ENCODE measurements around the gene KYNU. TPM values are rescaled to one million over a fixed set of nuclear protein-coding genes. Genes with fewer than 3 reads are reported as not detected.

The KYNU gene
- total RNA-seq, 4 donors from 2014 or later: 0.27 to 5.7 (median 3.6) TPM

DNA sequence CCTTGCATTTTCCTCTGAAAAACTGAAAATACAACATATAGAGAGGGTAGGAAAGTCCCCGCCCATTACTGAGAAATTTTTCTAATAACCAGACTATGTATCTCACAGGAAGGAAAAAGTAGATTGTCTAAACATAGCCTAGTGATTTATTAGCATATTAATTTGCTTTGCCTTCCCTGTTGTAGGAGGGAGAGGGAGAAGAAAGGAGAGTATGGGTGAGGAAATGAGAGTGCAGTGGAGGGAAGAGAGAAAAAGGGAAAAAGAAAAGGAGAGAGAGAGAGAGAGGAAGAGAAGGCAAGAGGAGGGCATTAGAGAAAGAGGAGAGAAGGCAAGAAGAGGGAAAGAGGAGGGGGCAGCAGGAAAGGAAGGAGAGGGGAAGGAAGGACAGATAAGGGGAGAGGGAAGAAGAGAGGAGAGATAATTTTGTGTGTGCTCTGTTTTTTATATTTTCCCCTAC lies 3.6 kb upstream of the KYNU start:
- H3K27ac ChIP-seq: peak overlapping the region in 1 of 4 donors; percentile 48

DNA sequence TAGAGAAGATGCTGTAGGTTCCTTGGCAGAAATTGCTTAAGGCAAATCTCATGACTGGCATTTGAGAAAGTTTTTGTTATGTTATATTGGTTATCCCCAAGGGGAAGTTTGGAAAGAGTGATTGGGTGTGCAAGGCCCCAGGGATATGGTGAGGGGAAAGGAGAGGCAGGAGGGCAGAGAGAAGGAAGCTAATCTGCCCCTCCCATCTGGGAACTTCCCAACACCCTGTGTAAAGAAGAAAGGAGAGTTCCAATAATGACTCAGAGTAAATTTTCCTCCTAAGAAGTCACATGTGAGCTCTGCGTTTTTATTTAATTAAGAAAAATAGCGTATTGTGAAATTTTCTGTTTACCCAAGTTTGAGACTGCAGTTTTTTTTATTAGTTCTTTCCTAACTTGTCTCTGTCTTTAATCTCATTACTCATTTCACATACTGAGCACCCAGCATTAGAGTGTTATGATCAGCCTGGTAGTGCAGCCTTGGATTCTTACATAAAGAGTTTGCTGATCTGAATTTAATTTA lies 3.1 kb upstream of the KYNU start:
- Histone ChIP-seq H3K36me3 (no peaks in the 10 kb centered on the region), H3K9me3 (no peaks in the 10 kb centered on the region), H3K27me3 (no peaks in the 10 kb centered on the region), H3K4me3 (no peak overlapping the region), H3K27ac (peak overlapping the region in 1 of 4 donors; percentile 48), H3K4me1 (no peaks in the 10 kb centered on the region)
- 19 to 48% methylated on average over 2 of the region's 2 CpGs for WGBS, 2 donors (ENCODE audit: low coverage in 1 of 2)
- ATAC-seq: peak; percentile 89
- TF ChIP-seq POLR2AphosphoS5 (IDR thresholded peaks at IDR 0.05) (no peak), POLR2A (IDR thresholded peaks at IDR 0.05) (no peak), EP300 (IDR thresholded peaks at IDR 0.05) (no peak)
- TF ChIP-seq, protein P1, sequence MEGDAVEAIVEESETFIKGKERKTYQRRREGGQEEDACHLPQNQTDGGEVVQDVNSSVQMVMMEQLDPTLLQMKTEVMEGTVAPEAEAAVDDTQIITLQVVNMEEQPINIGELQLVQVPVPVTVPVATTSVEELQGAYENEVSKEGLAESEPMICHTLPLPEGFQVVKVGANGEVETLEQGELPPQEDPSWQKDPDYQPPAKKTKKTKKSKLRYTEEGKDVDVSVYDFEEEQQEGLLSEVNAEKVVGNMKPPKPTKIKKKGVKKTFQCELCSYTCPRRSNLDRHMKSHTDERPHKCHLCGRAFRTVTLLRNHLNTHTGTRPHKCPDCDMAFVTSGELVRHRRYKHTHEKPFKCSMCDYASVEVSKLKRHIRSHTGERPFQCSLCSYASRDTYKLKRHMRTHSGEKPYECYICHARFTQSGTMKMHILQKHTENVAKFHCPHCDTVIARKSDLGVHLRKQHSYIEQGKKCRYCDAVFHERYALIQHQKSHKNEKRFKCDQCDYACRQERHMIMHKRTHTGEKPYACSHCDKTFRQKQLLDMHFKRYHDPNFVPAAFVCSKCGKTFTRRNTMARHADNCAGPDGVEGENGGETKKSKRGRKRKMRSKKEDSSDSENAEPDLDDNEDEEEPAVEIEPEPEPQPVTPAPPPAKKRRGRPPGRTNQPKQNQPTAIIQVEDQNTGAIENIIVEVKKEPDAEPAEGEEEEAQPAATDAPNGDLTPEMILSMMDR (IDR thresholded peaks at IDR 0.05): no peak

More for the DNA sequence above, 3.6 kb upstream of the KYNU start:
- H3K9me3 ChIP-seq: no peaks in the 10 kb centered on the region
- no peaks in the 10 kb centered on the region for H3K36me3 ChIP-seq
- H3K27me3 ChIP-seq: no peaks in the 10 kb centered on the region
- no peak for ATAC-seq
- no peak overlapping the region for H3K4me3 ChIP-seq
- no peaks in the 10 kb centered on the region for H3K4me1 ChIP-seq
- TF ChIP-seq POLR2AphosphoS5 (IDR thresholded peaks at IDR 0.05) (no peak), EP300 (IDR thresholded peaks at IDR 0.05) (no peak), POLR2A (IDR thresholded peaks at IDR 0.05) (no peak)
- TF ChIP-seq, protein P1 (IDR thresholded peaks at IDR 0.05): no peak
- 67 to 91% methylated on average over 1 of the region's 1 CpG for whole genome bisulfite sequencing, 2 donors (ENCODE audit: low coverage in 1 of 2)

DNA sequence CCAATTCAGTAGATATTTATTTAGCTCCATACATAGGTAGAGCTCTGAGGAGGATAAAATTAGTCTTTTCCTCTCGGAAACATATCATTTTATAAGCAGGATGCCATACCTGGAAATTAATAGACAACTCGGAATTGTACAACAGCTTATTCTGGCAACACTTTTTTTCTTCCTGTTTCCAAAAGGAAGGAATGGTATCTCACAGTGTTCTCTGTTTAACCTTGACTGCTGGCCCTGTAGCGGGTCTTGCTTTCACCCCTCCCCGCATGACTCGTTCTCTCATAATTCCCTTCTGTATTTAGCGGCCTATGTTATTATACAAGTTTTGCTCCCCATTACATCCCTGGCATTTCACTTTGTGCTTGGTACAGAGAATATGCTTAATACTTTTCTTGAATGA lies 2.5 kb upstream of the KYNU start:
- no peaks in the 10 kb centered on the region for H3K36me3 ChIP-seq
- ATAC-seq: no peak
- 86 to 95% methylated on average over 4 to 6 of the region's 6 CpGs for WGBS, 2 donors (ENCODE audit: low coverage in 1 of 2)
- no peaks in the 10 kb centered on the region for H3K4me1 ChIP-seq
- no peak for TF ChIP-seq POLR2AphosphoS5 (IDR thresholded peaks at IDR 0.05)
- no peak overlapping the region for H3K27ac ChIP-seq
- H3K27me3 ChIP-seq: no peaks in the 10 kb centered on the region
- H3K9me3 ChIP-seq: no peaks in the 10 kb centered on the region
- no peak overlapping the region for H3K4me3 ChIP-seq

DNA sequence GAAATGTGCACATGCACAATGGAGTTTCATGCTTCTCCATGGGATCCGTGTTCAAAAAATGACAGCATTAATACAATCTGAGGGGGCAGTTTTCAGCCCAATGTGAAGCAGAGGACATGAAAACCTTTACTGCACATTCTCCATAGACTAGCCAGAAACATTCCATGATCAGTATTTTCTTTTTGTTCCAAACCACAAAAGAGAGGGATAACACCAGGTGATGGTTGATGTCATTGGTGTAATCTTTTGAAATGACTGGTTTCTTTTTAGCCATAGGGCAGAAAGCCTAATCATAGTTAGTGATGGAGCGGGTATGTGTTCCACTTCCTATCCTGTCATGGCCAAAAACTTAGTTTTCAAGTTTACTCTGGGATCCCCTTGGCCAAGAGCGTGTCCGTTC lies 1.8 kb upstream of the KYNU start:
- no peak for ATAC-seq
- WGBS, 2 donors (ENCODE audit: low coverage in 1 of 2): 86 to 87% methylated on average over 4 of the region's 4 CpGs
- Histone ChIP-seq H3K27me3 (no peaks in the 10 kb centered on the region), H3K4me3 (no peak overlapping the region), H3K36me3 (no peaks in the 10 kb centered on the region), H3K27ac (no peak overlapping the region), H3K4me1 (no peaks in the 10 kb centered on the region), H3K9me3 (no peaks in the 10 kb centered on the region)
- TF ChIP-seq POLR2A (IDR thresholded peaks at IDR 0.05) (no peak), EP300 (IDR thresholded peaks at IDR 0.05) (no peak), POLR2AphosphoS5 (IDR thresholded peaks at IDR 0.05) (no peak)
- TF ChIP-seq, protein P1 (IDR thresholded peaks at IDR 0.05): no peak

DNA sequence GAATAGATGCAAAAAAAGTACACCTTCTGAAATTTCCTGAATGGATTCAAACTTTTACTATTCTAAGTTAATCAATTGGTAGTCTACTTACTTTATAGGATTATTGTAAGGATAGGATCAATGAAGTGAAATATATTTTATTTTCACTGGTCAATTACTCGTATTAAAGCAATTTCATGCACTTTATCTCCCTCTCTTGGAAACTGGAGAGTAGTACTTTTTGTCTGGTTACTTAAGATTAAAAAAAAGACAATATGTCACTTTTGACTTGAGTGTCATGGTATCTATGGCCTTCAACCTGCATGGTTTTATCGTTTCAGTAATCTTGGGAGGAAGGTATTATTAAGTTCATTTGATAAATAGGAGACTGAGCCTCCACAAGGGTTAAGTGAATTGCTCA lies 1.0 kb upstream of the KYNU start:
- Histone ChIP-seq H3K27ac (no peak overlapping the region), H3K27me3 (no peaks in the 10 kb centered on the region), H3K4me3 (no peak overlapping the region), H3K4me1 (no peaks in the 10 kb centered on the region), H3K36me3 (no peaks in the 10 kb centered on the region), H3K9me3 (no peaks in the 10 kb centered on the region)
- TF ChIP-seq POLR2A (IDR thresholded peaks at IDR 0.05): no peak
- TF ChIP-seq, protein P1 (IDR thresholded peaks at IDR 0.05): no peak
- TF ChIP-seq EP300 (IDR thresholded peaks at IDR 0.05): no peak
- TF ChIP-seq POLR2AphosphoS5 (IDR thresholded peaks at IDR 0.05): no peak
- ATAC-seq: no peak
- WGBS, 2 donors (ENCODE audit: low coverage in 1 of 2): 63 to 73% methylated on average over 1 to 2 of the region's 2 CpGs
